K562 (cell line): ENCODE measurements around the gene NTNG1. TPM values are rescaled to one million over a fixed set of nuclear protein-coding genes. Genes with fewer than 3 reads are reported as not detected.

Experiments used
- ATAC-seq: fragments of 200-7000 bp; cut with Tn5 transposase; 3 replicates; pipeline ENCODE4 v1.9.1; 2020; ENCODE audit warnings: moderate library complexity
- BruUV-seq: library from RNA; stranded (reverse); fragments of 400-500 nt; replicated peaks from 2 replicates; lab custom pipeline; 2021; lab: Mats Ljungman, UMichigan
- CTCF ChIA-PET: fragments of 300-600 bp; formaldehyde crosslinking; extraction: SDS; loops from one replicate; lab custom pipeline; 2021; ENCODE audit warnings: low intra/inter-chr PET ratio; lab: Yijun Ruan, JAX
- POLR2A ChIA-PET: fragments of 300-600, 350-650 bp; sonication (Branson Sonifier 250); formaldehyde crosslinking; extraction: SDS; loops from one replicate; lab custom pipeline; 2021; ENCODE audit warnings: antibody characterized with exemption, inconsistent platforms; lab: Yijun Ruan, JAX
- DNase-seq, 4 experiments: peaks; one replicate each; pipeline versions ENCODE4 v3.0.0 to v3.0.0-alpha.2; 2011 to 2018; ENCODE audit warnings: low spot score in 3 of 4, mixed read lengths in 3 of 4; ENCODE audit errors: extremely low read depth in 1 of 4
- FAIRE-seq: peaks from 2 replicates; lab custom pipeline; 2011; peaks lifted over from hg19 to GRCh38; lab: Jason Lieb, UNC
- H2AFZ ChIP-seq: 2 replicates; pipeline ENCODE4 v1.6.0; 2011; ENCODE audit warnings: low read depth, low read length, control low read depth, inconsistent platforms
- H3K27ac ChIP-seq: fragments of 200-600 bp; 3 replicates; pipeline ENCODE4 v1.8.0; 2011; ENCODE audit warnings: low read depth, mild to moderate bottlenecking, control low read depth, inconsistent platforms, low read length, moderate library complexity, mixed read lengths; ENCODE audit errors: extremely low read depth
- H3K27me3 ChIP-seq, 2 experiments: fragments of 300-600 bp in 1 of 2; 2 replicates in 1 of 2; 3 replicates in 1 of 2; pipeline versions ENCODE4 v1.6.0 to v1.8.0; 2011; ENCODE audit warnings: inconsistent platforms in 2 of 2, low read length in 2 of 2, mild to moderate bottlenecking in 1 of 2, mixed read lengths in 1 of 2, moderate library complexity in 1 of 2; ENCODE audit not compliant: control insufficient read depth in 2 of 2, insufficient read depth in 2 of 2
- H3K36me3 ChIP-seq: fragments of 300-600 bp; 3 replicates; pipeline ENCODE4 v1.8.0; 2011; ENCODE audit warnings: mild to moderate bottlenecking, low read length, inconsistent platforms; ENCODE audit not compliant: control insufficient read depth, insufficient read depth
- H3K4me1 ChIP-seq, 2 experiments: fragments of 200-600 bp in 1 of 2; replicated peaks in 1 of 2; 2 replicates in 1 of 2; 3 replicates in 1 of 2; pipeline versions ENCODE4 v1.5.1 to v1.8.0; 2011; ENCODE audit warnings: inconsistent platforms in 2 of 2, low read length in 2 of 2, mild to moderate bottlenecking in 1 of 2, mixed read lengths in 1 of 2, moderate library complexity in 1 of 2; ENCODE audit not compliant: control insufficient read depth in 2 of 2, insufficient read depth in 2 of 2
- H3K4me2 ChIP-seq: 2 replicates; pipeline ENCODE4 v1.6.1; 2011; ENCODE audit warnings: low read length, control low read depth, inconsistent platforms, mixed read lengths; ENCODE audit not compliant: insufficient read depth
- H3K4me3 ChIP-seq: fragments of 200-600 bp; sonication (generic), shearing (Covaris generic); 2 replicates; pipeline ENCODE4 v1.5.1; 2016; ENCODE audit warnings: control low read depth, inconsistent platforms
- H3K79me2 ChIP-seq: fragments of 200-600 bp; 3 replicates; pipeline ENCODE4 v1.8.0; 2011; ENCODE audit warnings: low read length, inconsistent platforms; ENCODE audit not compliant: control insufficient read depth, insufficient read depth
- H3K9ac ChIP-seq, 2 experiments: 2 replicates each; pipeline versions ENCODE4 v1.6.0 to v1.6.1; 2011; ENCODE audit warnings: low read depth in 2 of 2, low read length in 2 of 2, control low read depth in 1 of 2, inconsistent platforms in 1 of 2, mild to moderate bottlenecking in 1 of 2, mixed read lengths in 1 of 2; ENCODE audit not compliant: insufficient read depth in 1 of 2
- H3K9me1 ChIP-seq: one replicate; pipeline ENCODE4 v1.6.0; 2011; ENCODE audit warnings: inconsistent platforms, mild to moderate bottlenecking, low read length, moderate library complexity; ENCODE audit not compliant: control insufficient read depth, insufficient read depth
- H3K9me3 ChIP-seq: replicated peaks from 2 replicates; pipeline ENCODE4 v1.5.1; 2011; ENCODE audit warnings: low read depth, low read length, inconsistent platforms; ENCODE audit not compliant: control insufficient read depth, insufficient read depth
- H4K20me1 ChIP-seq: replicated peaks from 2 replicates; pipeline ENCODE4 v1.6.1; 2011; ENCODE audit warnings: low read length, inconsistent platforms, mixed read lengths; ENCODE audit not compliant: control insufficient read depth, insufficient read depth
- MYBL2 ChIP-seq, 2 experiments: fragments of 450-650 bp in 1 of 2; sonication (generic) in 1 of 2; formaldehyde crosslinking in 1 of 2; IDR thresholded peaks; 2 replicates each; pipeline versions ENCODE4 v1.6.1 to v1.8.1; 2017 to 2022; ENCODE audit warnings: borderline replicate concordance in 1 of 2, inconsistent platforms in 1 of 2, low read depth in 1 of 2, mild to moderate bottlenecking in 1 of 2, missing genetic modification reagents in 1 of 2, moderate library complexity in 1 of 2
- ZC3H4 ChIP-seq: sonication (generic); formaldehyde crosslinking; IDR thresholded peaks from 2 replicates; pipeline ENCODE4 v1.9.0; 2021; ENCODE audit warnings: missing genetic modification reagents, borderline replicate concordance
- WGBS: fragments of 100-300 bp; shearing (Covaris generic); methylation state at CpG from one replicate; pipeline ENCODE4 v1.1.6; 2016; ENCODE audit warnings: low coverage, mixed read lengths; ENCODE audit not compliant: insufficient coverage; ENCODE audit errors: missing lambda C conversion rate; 5-methylcytosine and 5-hydroxymethylcytosine counted together
- in situ Hi-C: fragments of 300-500 bp; cut with MboI; formaldehyde crosslinking; loops from 4 replicates; pipeline ENCODE4 v1.15.0; 2018; ENCODE audit warnings: inconsistent platforms, mixed read lengths
- intact Hi-C: fragments of 100-400 bp; cut with micrococcal nuclease; formaldehyde crosslinking; loops from 2 replicates; pipeline ENCODE4 v1.14.2; 2022
- polyA plus RNA-seq, 8 experiments: library from polyadenylated mRNA; depleted of rRNA in 4 of 8; stranded (reverse) in 5 of 8; unstranded in 3 of 8; fragments of >200 nt; fragmentation: Nextera tagmentation in 2 of 8; fragmentation: Illumina TruSeq in 1 of 8; extraction: Ambion mirVana in 2 of 8; extraction: Trizol in 1 of 8; gene quantifications; 2 replicates each; pipeline versions ENCODE4 v1.2.1 to v1.2.3, GENCODE V29; 2011 to 2014; ENCODE audit warnings: inconsistent platforms in 1 of 8, missing spikeins in 1 of 8
- total RNA-seq, 7 experiments: library from RNA; depleted of rRNA in 6 of 7; stranded (reverse); fragments of >200 nt in 6 of 7; fragmentation: Illumina TruSeq in 2 of 7; extraction: Trizol in 2 of 7; gene quantifications; 2 replicates each; pipeline versions ENCODE4 v1.2.1 to v1.2.3, GENCODE V29; 2011 to 2021; ENCODE audit warnings: low replicate concordance in 1 of 7
- TF ChIP-seq, protein P1 (sequence below): fragments of 200-600 bp; sonication (generic); IDR thresholded peaks from one replicate; pipeline ENCODE4 v1.6.1; 2012; ENCODE audit warnings: mild to moderate bottlenecking, low read depth, low read length, inconsistent platforms
- TF ChIP-seq, protein P2 (sequence below): fragments of 250-450 bp; sonication (Bioruptor Pico); IDR thresholded peaks from 2 replicates; pipeline ENCODE4 v1.4.0; 2020; ENCODE audit warnings: mild to moderate bottlenecking, moderate library complexity

Gene NTNG1
- total and polyA plus RNA-seq, 9 of the 15 experiments (the other 6 are each of a cell fraction or from before 2014, with no cell fraction given): not detected

DNA sequence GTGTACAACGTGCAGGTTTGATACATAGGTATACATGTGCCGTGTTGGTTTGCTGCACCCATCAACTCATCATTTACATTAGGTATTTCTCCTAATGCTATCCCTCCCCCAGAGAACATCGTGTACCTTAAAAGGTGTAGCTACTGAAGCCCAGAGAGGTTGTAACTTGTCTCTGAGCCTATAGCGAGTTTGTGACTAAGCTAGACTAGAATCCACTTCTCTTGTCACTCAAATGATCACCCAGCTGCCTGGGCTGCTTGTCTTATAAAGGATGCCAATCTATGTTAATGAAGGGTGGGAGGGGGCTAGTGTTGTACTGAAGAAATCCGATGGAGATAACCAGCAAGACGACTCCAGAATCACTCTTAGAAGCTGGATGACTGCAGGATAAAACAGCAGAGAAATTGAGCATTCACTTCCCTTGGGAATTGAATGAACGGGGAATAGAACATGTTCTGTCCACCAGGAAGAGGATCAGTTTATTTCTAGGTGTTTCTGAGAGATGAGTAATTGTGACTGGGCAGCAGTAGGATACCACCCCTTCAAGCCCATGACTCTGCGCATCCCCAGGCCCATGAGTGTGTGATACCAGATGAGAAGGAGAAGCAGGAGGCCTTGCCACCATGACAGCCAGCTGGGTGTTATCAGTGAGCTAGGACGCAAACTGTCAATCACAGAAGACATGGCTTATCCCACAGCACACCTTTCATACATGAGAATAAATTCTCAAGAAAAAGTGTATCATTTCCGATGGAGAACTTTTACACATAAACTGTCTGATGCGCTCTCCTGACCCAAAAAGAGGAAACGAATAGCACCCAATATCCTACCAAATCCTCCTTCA lies 390.4 kb downstream of the NTNG1 start:
- Histone ChIP-seq H3K9me1 (no peaks in the 10 kb centered on the region), H4K20me1 (no peaks in the 10 kb centered on the region), H2AFZ (no peak overlapping the region), H3K27me3 (no peaks in the 10 kb centered on the region; a peak in 1 of 5 replicates), H3K79me2 (no peaks in the 10 kb centered on the region), H3K9ac (no peak overlapping the region), H3K9me3 (no peaks in the 10 kb centered on the region), H3K4me2 (no peak overlapping the region), H3K4me1 (no peaks in the 10 kb centered on the region), H3K27ac (no peak overlapping the region), H3K4me3 (no peak overlapping the region), H3K36me3 (no peaks in the 10 kb centered on the region)
- WGBS: 2% methylated on average over 12 of the region's 12 CpGs
- FAIRE-seq (no peak), ATAC-seq (no peak), DNase-seq (no peak)
- in situ Hi-C loops (no loop called here), intact Hi-C loops (no loop called here)
- CTCF ChIA-PET: no interaction called here
- POLR2A ChIA-PET: no interaction called here
- BruUV-seq: no TSS peak
- TF ChIP-seq, protein P1, sequence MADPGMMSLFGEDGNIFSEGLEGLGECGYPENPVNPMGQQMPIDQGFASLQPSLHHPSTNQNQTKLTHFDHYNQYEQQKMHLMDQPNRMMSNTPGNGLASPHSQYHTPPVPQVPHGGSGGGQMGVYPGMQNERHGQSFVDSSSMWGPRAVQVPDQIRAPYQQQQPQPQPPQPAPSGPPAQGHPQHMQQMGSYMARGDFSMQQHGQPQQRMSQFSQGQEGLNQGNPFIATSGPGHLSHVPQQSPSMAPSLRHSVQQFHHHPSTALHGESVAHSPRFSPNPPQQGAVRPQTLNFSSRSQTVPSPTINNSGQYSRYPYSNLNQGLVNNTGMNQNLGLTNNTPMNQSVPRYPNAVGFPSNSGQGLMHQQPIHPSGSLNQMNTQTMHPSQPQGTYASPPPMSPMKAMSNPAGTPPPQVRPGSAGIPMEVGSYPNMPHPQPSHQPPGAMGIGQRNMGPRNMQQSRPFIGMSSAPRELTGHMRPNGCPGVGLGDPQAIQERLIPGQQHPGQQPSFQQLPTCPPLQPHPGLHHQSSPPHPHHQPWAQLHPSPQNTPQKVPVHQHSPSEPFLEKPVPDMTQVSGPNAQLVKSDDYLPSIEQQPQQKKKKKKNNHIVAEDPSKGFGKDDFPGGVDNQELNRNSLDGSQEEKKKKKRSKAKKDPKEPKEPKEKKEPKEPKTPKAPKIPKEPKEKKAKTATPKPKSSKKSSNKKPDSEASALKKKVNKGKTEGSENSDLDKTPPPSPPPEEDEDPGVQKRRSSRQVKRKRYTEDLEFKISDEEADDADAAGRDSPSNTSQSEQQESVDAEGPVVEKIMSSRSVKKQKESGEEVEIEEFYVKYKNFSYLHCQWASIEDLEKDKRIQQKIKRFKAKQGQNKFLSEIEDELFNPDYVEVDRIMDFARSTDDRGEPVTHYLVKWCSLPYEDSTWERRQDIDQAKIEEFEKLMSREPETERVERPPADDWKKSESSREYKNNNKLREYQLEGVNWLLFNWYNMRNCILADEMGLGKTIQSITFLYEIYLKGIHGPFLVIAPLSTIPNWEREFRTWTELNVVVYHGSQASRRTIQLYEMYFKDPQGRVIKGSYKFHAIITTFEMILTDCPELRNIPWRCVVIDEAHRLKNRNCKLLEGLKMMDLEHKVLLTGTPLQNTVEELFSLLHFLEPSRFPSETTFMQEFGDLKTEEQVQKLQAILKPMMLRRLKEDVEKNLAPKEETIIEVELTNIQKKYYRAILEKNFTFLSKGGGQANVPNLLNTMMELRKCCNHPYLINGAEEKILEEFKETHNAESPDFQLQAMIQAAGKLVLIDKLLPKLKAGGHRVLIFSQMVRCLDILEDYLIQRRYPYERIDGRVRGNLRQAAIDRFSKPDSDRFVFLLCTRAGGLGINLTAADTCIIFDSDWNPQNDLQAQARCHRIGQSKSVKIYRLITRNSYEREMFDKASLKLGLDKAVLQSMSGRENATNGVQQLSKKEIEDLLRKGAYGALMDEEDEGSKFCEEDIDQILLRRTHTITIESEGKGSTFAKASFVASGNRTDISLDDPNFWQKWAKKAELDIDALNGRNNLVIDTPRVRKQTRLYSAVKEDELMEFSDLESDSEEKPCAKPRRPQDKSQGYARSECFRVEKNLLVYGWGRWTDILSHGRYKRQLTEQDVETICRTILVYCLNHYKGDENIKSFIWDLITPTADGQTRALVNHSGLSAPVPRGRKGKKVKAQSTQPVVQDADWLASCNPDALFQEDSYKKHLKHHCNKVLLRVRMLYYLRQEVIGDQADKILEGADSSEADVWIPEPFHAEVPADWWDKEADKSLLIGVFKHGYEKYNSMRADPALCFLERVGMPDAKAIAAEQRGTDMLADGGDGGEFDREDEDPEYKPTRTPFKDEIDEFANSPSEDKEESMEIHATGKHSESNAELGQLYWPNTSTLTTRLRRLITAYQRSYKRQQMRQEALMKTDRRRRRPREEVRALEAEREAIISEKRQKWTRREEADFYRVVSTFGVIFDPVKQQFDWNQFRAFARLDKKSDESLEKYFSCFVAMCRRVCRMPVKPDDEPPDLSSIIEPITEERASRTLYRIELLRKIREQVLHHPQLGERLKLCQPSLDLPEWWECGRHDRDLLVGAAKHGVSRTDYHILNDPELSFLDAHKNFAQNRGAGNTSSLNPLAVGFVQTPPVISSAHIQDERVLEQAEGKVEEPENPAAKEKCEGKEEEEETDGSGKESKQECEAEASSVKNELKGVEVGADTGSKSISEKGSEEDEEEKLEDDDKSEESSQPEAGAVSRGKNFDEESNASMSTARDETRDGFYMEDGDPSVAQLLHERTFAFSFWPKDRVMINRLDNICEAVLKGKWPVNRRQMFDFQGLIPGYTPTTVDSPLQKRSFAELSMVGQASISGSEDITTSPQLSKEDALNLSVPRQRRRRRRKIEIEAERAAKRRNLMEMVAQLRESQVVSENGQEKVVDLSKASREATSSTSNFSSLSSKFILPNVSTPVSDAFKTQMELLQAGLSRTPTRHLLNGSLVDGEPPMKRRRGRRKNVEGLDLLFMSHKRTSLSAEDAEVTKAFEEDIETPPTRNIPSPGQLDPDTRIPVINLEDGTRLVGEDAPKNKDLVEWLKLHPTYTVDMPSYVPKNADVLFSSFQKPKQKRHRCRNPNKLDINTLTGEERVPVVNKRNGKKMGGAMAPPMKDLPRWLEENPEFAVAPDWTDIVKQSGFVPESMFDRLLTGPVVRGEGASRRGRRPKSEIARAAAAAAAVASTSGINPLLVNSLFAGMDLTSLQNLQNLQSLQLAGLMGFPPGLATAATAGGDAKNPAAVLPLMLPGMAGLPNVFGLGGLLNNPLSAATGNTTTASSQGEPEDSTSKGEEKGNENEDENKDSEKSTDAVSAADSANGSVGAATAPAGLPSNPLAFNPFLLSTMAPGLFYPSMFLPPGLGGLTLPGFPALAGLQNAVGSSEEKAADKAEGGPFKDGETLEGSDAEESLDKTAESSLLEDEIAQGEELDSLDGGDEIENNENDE: no peak
- TF ChIP-seq ZC3H4 (CRISPR knock-in tag) (no peak), MYBL2 (IDR thresholded peaks at IDR 0.05; ENCODE audit: low read depth) (no peak), MYBL2 (CRISPR knock-in tag; IDR thresholded peaks at IDR 0.05; ENCODE audit: borderline replicate concordance) (no peak)
- TF ChIP-seq, protein P2, sequence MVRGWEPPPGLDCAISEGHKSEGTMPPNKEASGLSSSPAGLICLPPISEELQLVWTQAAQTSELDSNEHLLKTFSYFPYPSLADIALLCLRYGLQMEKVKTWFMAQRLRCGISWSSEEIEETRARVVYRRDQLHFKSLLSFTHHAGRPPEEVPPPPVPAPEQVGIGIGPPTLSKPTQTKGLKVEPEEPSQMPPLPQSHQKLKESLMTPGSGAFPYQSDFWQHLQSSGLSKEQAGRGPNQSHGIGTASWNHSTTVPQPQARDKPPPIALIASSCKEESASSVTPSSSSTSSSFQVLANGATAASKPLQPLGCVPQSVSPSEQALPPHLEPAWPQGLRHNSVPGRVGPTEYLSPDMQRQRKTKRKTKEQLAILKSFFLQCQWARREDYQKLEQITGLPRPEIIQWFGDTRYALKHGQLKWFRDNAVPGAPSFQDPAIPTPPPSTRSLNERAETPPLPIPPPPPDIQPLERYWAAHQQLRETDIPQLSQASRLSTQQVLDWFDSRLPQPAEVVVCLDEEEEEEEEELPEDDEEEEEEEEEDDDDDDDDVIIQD (CRISPR knock-in tag): no peak
